ENCODE results near the gene TDRD1.

The TDRD1 gene

DNA sequence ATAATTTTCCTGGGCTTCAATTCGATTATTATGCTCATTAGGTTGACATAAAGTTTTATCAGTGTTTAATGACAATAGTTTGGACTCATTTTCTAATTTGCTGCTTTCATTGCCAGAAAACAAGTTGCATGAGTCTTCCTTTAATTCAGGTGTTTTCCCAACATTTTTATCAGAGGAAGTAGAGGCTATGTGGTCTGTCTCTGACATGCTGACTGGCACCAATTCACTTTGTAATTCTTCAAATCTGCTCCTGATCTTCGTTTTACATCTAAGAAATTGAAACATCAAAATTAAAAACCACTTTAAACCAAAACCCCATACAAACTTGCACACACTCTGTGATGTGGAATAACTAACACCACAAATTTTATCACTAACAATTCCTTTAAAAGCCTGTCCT lies 16.1 kb upstream of the TDRD1 start:
- no peak for TF ChIP-seq POLR2AphosphoS5 (IDR thresholded peaks at IDR 0.05; ENCODE audit: low read depth, low read length)
- TF ChIP-seq TAF1 (IDR thresholded peaks at IDR 0.05; ENCODE audit: borderline replicate concordance, insufficient read depth, low read length): no peak
- TF ChIP-seq SIN3A (IDR thresholded peaks at IDR 0.05; ENCODE audit: borderline replicate concordance, insufficient read depth, low read length): no peak
- TF ChIP-seq, protein P1, sequence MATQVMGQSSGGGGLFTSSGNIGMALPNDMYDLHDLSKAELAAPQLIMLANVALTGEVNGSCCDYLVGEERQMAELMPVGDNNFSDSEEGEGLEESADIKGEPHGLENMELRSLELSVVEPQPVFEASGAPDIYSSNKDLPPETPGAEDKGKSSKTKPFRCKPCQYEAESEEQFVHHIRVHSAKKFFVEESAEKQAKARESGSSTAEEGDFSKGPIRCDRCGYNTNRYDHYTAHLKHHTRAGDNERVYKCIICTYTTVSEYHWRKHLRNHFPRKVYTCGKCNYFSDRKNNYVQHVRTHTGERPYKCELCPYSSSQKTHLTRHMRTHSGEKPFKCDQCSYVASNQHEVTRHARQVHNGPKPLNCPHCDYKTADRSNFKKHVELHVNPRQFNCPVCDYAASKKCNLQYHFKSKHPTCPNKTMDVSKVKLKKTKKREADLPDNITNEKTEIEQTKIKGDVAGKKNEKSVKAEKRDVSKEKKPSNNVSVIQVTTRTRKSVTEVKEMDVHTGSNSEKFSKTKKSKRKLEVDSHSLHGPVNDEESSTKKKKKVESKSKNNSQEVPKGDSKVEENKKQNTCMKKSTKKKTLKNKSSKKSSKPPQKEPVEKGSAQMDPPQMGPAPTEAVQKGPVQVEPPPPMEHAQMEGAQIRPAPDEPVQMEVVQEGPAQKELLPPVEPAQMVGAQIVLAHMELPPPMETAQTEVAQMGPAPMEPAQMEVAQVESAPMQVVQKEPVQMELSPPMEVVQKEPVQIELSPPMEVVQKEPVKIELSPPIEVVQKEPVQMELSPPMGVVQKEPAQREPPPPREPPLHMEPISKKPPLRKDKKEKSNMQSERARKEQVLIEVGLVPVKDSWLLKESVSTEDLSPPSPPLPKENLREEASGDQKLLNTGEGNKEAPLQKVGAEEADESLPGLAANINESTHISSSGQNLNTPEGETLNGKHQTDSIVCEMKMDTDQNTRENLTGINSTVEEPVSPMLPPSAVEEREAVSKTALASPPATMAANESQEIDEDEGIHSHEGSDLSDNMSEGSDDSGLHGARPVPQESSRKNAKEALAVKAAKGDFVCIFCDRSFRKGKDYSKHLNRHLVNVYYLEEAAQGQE (IDR thresholded peaks at IDR 0.05; ENCODE audit: insufficient read depth in 1 of 2, low read depth in 2 of 2, low read length in 2 of 2): no peak
- no peak for TF ChIP-seq FOXP2 (optimal IDR thresholded peaks at IDR 0.05; ENCODE audit: borderline replicate concordance, extremely low read depth, extremely low read length, insufficient read depth)

DNA sequence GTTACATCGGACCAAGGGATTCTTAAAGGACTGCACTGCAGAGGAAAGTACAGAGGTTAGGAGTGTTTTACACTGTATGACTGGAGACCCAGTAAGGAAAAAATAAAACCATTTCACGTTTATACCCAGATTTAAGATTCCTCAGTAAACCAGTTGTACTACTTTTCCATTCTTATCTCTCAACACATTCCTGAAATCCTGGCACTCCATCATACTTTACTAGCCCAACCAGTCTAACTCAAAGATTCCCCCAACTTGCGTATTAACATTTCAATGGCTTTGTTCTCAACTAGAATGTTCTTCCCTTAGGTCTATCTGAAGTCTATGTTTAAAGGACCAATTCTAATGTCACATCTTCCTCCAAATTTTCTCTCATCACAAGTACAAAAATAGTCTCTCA lies 13.1 kb upstream of the TDRD1 start:
- TF ChIP-seq POLR2AphosphoS5 (IDR thresholded peaks at IDR 0.05; ENCODE audit: low read depth, low read length) (no peak), TAF1 (IDR thresholded peaks at IDR 0.05; ENCODE audit: borderline replicate concordance, insufficient read depth, low read length) (no peak), FOXP2 (optimal IDR thresholded peaks at IDR 0.05; ENCODE audit: borderline replicate concordance, extremely low read depth, extremely low read length, insufficient read depth) (no peak), SIN3A (IDR thresholded peaks at IDR 0.05; ENCODE audit: borderline replicate concordance, insufficient read depth, low read length) (no peak)
- TF ChIP-seq, protein P1 (IDR thresholded peaks at IDR 0.05; ENCODE audit: insufficient read depth in 1 of 2, low read depth in 2 of 2, low read length in 2 of 2): no peak

- no peak for TF ChIP-seq FOXP2 (optimal IDR thresholded peaks at IDR 0.05; ENCODE audit: borderline replicate concordance, extremely low read depth, extremely low read length, insufficient read depth)
These were observed 12.7 kb upstream of the TDRD1 start for GRCh38 chr10:114166494-114166893.

DNA sequence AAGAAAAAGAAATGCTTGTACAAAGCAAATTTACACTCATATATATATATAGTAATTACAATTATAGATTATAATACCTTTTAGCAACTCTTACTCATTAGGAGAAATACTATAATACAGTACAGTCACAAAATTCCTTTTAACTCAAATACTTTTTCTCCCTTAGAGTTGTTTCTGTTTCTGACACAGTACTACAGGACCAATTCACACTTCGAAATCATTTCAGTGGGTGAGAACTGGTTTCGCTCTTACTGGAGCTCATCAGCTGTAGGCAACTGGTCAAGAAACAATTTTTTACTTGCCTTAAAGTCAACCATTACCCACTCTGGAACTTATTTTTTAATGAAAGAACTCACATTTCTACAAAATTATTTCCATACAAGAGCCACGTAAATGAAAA lies 11.2 kb upstream of the TDRD1 start:
- TF ChIP-seq SIN3A (IDR thresholded peaks at IDR 0.05; ENCODE audit: borderline replicate concordance, insufficient read depth, low read length): no peak
- TF ChIP-seq TAF1 (IDR thresholded peaks at IDR 0.05; ENCODE audit: borderline replicate concordance, insufficient read depth, low read length): no peak
- TF ChIP-seq, protein P1 (IDR thresholded peaks at IDR 0.05; ENCODE audit: insufficient read depth in 1 of 2, low read depth in 2 of 2, low read length in 2 of 2): no peak
- no peak for TF ChIP-seq FOXP2 (optimal IDR thresholded peaks at IDR 0.05; ENCODE audit: borderline replicate concordance, extremely low read depth, extremely low read length, insufficient read depth)
- no peak for TF ChIP-seq POLR2AphosphoS5 (IDR thresholded peaks at IDR 0.05; ENCODE audit: low read depth, low read length)

GRCh38 chr10:114168450-114169009 lies 10.6 kb upstream of the TDRD1 start:
- TF ChIP-seq POLR2AphosphoS5 (IDR thresholded peaks at IDR 0.05; ENCODE audit: low read depth, low read length) (no peak), SIN3A (IDR thresholded peaks at IDR 0.05; ENCODE audit: borderline replicate concordance, insufficient read depth, low read length) (no peak), TAF1 (IDR thresholded peaks at IDR 0.05; ENCODE audit: borderline replicate concordance, insufficient read depth, low read length) (no peak), FOXP2 (optimal IDR thresholded peaks at IDR 0.05; ENCODE audit: borderline replicate concordance, extremely low read depth, extremely low read length, insufficient read depth) (no peak)
- TF ChIP-seq, protein P1 (IDR thresholded peaks at IDR 0.05; ENCODE audit: insufficient read depth in 1 of 2, low read depth in 2 of 2, low read length in 2 of 2): no peak

Measured in PFSK-1 (cell line).